Occipital lobe (tissue), 2 donors: ENCODE results near the gene FAM83C. TPM values are rescaled to one million over a fixed set of nuclear protein-coding genes. Genes with fewer than 3 reads are reported as not detected.
A peak's percentile ranks its signal among the peaks of the same experiment; 100 is the strongest.
"Not testable (repeated sequence)": the region's sequence is repeated elsewhere in the genome, so short reads cannot be mapped to it uniquely, and the experiment has no call there.

Experiments used
- DNase-seq: peaks from one replicate; lab custom pipeline; 2025; lab: John Stamatoyannopoulos, UW
- total RNA-seq: library from RNA; depleted of rRNA; stranded (reverse); fragments of >200 nt; gene quantifications from one replicate; pipeline ENCODE4 v1.2.3, GENCODE V29; 2014

FAM83C gene
- total RNA-seq, 1 donor from 2014 or later: not detected

DNA sequence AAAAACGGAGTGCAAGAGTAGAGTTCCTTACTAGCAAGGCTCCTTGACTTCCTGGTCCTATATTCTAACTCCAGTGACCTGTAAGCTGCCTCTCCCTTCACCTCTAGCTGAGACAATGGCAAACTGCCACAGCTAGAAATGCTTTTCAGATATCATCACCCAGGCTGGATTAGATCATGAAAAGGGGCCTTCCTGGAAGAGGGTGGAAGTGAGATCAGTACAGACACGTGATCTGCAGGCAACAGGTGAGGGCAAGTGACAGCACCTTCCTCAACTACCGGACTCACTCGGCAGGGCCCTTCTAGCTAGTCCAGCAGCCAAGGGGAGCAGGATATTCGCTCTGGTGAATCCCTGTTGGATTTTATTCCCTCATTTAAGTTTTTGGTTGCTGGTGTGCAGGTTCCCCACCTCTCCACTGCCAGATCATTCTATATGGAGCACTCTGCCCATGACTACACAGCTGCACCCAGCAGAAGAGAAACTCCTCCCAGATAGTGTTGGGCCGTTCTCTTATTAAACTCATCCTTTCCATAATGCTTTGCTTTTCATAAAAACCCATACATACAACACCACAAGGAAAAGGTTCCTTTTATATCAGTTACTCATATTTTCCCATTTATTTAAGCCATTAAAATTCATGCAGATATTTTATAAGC lies 26.4 kb upstream of the FAM83C start:
- no peak for DNase-seq

DNA sequence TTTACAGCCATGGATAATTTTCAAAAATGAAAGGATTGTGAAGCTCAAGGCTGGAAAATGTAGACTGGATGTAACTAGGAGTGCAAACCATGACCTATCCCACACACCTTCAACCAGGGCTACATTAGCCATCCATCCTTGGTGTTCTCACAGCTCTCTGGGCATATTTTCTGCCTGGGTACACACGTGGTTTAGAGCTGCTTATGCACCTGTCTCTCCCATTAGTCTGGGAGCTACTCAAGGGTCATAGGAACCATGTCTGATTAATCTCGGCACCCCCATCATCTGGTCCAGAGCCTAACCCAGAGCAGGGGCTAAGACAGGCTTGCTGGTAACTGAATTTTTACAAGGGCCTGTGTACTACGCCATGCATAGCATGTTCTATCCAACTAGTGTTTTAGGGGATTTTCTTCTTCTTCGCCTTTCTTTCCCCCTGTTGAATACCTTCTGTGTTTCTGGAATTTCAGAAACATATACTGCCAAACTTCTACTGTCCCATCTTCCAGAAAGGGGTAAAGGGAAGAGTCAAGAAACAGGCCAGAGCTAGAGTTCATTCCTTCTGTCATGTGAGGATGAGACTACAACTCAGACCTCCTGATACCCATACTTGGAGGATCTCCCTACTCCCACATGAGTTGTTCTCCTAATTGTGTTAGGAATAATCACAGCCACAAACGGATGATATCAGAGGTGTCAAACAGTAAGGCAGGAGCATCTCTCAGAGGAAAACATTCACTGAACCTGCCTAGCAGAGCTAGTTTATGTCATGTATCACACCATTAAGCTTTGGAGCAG lies 25.4 kb upstream of the FAM83C start:
- no peak for DNase-seq

DNA sequence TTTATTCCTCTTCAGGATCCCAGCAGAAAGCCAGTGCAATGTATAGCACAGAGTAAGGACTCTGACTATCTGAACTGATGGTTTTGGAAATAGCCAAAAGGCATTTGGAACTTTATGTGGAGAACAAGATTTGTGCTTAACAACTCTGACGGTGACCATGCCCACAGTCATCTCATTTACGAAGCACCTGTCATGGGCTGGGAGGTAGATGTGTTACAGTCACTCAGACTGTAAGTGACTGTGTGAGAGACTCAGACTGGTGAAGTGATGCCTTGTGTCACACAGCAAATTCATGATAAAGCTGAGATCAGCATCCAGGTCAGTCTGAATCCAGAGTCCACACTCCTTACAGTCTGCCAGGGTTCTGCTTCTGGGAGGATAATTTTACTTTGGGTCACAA lies 23.9 kb upstream of the FAM83C start:
- no peak for DNase-seq

DNA sequence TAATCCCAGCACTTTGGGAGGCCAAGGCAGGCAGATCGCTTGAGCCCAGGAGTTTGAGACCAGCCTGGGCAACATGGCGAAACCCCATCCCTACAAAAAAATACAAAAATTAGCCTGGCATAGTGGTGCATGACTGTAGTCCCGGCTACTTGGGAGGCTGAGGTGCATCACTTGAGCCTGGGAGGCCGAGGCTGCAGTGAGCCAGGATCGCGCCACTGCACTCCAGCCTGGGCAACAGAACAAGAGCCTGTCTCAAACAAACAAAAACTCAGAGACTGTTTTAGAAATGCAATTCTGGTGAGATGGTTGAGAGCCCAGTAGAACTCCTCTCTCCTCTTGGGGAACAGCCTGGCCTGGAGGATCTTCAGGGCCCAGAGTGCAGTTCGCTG lies 23.4 kb upstream of the FAM83C start:
- DNase-seq: not testable (repeated sequence)

DNA sequence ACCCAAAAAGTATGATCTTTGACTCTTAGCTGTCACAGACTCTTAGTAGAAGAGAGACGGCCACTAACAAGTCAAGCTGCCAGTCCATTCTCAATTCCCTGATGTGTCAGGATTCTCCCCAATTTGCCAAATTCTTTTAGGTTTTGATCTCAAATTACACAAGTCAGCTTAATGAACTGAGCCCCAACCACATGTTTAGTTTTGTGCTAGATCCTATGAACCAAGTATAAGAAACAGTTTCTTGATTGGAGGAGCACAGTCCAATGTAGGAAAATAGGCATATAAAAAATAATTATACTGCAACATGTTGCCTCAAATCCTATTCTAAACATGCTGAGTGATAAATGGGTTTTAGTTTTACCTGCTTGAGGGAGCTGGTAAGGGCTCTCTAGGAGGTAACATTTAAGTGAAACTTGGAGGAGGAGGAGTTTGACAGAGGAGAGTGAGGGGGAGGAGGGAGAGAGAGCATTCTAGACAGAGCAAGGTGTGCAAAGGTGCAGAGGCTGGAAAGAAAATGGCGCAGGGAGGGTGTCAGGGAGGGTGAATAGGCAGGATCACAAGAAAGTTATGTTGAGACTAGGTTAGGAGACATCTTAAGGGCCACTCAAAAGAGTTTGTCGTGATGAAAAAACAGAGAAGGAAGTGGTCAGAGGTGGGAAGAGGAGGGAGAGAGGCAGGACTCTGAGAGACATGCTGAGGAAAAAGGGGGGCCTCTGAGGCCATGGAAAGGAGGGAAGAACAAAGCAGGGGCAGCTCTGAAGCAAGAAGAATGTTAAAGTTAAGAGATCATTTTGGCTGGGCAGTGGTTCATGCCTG lies 22.8 kb upstream of the FAM83C start:
- DNase-seq: no peak

DNA sequence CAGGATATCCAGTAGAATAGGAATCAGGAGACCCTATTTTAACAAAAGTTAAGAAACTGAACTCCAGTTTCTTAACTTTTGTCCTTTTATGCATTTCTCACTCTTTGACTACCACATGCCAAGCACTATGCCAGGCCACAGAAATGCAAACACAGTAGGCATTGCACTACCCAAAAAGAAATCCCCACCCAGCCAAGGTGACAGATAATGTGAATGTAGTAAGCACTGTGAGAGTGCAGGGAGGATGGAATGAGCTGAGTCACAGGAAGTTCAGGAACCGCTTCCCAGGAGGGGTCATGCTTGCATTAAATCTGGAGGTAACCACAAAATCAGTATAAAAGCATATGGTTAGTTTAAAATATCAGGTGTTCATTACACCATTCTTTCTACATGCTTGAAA lies 20.1 kb upstream of the FAM83C start:
- DNase-seq: no peak

DNA sequence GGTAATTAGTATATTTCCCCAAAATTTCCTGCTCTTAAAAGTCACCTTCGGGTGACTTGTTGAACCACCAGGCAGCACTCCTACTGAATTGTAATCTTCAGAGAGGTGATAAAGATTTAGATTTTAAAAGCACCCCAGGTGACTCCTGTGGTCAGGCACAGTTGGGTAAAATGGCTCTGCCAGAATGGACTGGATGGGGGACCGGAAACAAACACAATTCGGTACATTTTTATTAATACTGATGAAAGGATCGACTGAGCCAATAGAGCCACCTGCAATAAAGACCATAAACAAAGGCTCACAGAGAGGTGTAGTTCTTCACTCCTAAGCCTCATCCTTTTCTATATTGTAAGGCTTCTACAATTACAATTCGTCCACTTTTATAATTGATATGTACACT lies 19.6 kb upstream of the FAM83C start:
- DNase-seq: no peak

DNA sequence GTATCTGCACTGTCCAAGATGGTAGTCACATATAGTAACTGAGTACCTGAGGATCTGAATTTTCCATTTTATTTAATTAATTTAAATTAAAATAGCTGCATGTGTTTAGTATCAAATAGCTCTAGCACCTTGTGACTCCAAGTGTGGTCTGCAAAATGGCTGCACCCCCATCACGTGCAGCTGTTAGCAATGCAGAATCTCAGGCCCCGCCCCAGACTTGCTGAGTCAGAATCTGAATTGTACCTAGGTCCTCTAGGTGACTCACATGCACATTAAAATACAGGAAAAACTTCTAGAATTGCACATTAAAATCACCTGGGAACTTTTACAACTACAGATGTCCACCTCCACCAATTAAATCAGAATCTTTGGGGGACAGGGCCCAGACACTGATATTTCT lies 19.2 kb upstream of the FAM83C start:
- DNase-seq: no peak

DNA sequence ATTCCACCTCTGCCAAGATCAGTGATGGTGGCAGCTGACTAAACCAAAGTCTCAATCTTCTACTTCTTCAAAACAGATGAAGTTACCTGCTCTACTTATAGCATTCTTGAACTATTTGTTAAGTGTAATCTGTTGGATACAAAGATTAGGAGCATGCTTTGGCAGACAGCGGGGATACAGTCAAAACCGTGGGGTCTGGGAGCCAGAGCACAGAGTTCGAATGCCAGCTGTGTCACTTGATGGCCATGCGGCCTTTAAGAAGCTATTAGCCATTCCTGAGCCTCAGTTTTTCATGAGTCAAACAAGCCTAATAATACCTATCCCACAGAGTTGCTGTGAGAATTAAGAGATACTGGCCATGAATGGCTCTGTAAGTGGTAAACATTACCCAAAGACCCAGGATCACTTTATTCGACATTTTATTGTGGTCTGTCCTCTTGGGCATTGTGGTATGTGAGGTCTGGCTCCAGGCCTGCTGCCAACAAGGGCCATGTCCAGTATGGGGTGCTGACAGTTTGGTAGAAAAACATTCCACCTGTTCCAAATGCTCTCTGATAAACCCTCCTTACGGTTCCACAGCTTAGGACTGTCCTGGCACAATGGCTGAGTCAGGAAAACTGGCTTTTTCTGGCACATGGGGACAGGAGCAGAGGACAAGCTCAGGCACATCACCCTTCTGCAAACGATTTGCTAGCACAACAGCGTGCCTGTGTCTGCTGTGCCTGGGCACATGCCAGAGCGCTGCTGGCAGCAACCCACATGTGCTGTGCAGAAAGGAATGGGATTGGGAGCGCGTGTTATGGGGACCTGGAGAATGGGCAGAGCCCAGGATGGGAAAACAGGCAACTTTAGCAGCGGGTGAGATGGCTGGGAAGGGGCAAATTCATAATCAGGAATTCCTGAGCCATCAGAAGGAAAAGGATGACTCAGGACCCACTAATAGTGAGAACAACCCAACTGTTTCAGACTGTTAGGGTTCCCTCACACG lies 15.7 kb upstream of the FAM83C start:
- peak; percentile 50 for DNase-seq

DNA sequence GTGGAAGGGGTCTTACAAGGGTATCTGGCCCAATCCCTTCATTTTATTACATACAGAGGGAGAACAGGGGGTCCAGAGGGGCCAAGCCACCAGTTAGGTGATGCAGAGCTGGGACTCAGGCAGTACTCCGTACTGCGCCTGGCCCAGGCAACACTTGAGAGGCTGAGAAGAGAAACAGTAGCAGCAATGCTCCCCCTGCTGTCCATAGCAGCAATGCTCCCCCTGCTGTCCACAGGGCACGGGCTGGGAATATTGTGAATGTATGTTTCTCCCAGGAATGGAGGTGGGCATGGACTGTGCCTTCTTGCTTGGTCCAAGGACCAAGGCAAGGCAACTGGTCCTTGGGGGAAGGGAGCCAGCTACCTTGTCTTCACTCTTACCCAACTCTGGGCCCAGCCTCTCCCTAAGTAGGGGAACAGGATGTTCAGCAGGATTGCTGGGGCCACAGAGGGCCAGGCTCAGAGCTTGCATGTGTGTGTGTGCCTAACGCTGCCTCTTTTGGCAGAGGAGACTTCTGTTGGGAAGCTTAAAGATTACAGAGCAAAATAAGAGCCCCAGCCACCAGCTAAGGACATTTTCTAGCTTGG lies 14.8 kb upstream of the FAM83C start:
- peak; percentile 54 for DNase-seq

DNA sequence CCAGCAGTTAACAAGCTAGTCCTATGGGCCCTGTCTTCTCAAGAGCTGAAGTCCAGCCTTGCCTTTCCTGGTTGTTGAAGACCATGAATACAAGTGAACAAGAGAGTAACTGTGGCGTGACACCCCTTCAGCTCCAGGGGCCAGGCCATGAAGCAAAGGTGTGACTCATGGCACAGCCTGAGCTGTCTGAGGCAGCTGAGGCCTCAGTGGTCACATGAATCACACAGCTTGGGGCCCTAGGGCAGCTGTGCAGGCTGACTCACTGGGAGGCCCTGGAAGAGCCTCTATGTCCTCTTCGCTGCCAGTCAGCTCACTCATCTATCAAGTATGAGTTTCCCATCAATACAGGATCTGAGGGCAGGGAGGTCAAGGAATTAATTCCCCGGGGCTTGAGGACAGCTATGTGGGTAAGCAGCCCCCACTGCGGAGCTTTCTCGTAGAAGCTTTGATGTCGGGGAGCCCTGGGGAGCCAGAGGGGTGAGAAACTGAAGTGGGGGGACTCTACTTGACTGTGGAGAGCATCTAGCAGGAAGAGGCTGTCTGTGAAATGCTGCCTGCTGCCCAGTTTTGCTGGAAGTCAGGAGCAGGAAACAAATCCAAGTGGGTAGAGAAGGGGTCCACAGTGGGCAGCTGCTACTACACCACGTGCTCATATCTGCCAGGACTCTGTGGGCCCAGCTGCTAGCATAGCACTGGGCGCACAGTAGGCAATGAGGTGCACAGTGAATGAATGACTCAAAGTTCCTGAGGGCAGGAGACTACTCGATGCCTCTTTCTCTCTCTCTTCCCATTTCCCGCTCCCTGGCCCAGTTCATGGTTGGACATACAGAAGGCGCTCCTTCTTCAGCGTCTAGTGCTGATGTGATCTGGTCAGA lies 13.7 kb upstream of the FAM83C start:
- DNase-seq: peak; percentile 29

DNA sequence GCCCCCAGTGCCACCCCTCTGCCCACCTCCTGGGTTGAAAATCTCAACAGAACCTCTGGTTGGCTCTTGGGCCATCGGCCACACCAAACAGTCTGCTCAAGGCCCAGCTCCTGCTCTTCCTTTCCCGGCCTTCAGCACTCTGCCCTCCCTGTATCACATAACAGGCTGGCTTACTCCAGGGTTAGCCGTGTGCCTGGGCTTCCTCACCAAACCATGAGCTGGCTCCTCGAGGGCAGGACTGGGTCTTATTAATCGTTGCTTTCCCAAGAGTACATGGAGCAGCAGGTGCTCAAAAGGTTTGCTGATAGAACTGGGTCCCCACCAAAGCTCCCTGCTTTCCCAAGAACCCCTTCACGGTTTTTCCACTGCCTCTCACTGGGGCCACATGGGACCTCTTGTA lies 12.7 kb upstream of the FAM83C start:
- no peak for DNase-seq

DNA sequence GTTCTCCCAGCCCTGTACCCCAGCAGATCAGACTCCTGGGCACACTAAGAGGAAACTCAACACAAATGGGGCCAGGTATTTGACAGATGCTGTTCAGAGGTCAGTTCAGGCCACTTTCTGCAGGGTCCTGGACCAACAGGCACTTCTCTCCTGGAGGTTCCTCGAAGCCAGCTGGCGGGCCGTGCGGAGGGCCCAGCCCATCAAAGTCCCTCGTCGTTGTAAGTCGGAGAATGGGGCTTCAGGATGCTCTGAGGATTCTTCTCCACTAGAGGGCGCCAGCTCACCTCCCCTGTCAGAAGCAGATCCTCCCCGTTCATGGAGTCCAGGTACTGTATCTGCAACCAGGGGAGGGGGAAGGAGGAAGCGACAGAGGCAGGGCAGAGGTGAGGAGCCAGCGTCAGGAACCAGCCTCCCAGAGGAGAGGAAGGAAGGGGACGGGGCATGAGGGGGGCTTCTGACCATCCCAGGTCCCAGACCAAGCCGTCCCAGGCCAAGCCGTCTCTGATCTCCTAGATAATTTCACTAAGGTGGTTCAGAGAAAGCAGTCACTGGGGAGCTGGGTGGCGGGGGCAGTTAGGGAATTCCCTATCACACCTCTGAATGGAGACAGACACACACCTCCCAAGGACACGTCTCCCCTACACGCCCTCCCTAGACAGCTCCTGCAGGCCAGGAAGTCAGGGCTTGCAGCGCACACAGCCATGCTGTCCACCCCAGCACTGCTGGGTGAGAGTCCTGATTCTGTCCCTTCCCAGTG lies 11.7 kb upstream of the FAM83C start:
- peak; percentile 60 for DNase-seq

DNA sequence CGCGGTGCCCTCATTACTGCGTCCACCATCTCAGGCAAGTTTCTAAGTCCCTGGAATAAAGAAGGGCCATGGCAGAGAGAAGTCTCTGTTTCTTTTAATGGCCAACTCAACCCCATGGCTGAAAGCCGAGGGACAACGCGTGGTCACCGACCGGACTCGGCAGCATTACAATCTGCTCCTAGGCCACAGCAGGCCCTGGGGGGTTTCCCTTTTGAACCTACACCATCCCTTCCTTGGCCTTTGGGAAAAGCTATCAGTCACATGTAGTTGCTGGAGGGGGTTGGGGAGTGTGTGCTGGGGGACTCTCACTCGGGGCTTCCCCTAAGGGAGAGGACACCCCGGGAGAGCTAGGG lies 11.1 kb upstream of the FAM83C start:
- no peak for DNase-seq

DNA sequence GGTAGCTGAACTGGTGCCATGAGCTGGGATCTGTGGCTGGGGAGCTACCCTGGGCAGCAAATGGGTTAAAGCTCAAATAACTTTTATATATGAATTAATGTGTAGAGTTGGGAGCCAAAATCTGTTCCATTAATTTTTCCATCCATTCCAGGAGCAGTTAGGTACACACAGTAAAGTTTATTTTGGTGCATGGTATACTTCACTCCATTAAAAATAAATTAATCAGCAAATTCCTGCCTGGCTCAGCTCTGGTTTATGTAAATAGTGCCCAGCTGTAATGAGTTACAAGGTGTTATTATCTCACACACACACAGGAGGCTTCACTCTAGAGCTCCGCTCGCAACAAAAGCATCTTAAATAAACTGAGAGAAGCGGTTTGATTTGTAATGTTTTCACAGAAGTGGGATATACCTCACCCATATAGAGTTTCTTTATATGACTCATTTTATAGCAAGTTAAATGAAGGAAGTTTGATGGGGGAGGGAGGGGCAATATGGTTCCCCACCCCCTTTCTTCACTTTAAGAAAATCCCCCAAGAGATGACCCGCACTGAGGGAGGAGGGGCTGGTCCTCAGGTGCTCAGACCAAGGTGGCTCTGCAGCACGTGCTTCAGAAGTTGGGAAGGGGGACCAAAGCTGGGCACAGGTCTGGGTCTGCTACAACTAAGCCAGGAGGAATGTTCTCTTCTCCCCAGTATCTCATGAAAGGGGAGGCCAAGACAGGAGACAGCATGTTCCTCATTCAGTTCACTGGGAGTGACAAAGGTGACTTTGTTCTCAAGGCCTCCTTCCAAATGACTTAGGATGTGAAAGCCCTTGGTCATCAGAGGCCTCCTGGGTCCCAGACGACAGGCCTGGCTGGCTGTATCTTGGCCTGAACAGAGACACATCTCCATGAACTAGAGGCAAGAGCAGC lies 10.5 kb upstream of the FAM83C start:
- no peak for DNase-seq

DNA sequence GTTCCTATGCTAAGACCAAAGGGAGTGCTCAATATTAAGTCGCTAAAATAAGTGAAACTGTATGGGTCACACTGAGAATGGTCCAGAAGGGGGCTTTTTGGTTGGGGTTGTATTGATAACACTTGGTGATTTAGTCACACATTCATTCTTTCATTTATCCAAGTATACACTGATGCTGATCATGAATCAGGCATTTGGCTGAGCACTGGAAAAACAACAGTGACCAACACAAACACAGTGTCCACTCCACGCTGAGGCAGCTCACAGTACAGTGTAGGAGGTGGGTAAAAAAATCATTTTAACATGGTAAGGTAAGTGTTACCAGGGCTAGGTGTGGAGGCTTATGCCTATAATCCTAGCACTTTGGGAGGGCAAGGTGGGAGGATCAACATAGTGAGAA lies 9.2 kb upstream of the FAM83C start:
- DNase-seq: no peak

DNA sequence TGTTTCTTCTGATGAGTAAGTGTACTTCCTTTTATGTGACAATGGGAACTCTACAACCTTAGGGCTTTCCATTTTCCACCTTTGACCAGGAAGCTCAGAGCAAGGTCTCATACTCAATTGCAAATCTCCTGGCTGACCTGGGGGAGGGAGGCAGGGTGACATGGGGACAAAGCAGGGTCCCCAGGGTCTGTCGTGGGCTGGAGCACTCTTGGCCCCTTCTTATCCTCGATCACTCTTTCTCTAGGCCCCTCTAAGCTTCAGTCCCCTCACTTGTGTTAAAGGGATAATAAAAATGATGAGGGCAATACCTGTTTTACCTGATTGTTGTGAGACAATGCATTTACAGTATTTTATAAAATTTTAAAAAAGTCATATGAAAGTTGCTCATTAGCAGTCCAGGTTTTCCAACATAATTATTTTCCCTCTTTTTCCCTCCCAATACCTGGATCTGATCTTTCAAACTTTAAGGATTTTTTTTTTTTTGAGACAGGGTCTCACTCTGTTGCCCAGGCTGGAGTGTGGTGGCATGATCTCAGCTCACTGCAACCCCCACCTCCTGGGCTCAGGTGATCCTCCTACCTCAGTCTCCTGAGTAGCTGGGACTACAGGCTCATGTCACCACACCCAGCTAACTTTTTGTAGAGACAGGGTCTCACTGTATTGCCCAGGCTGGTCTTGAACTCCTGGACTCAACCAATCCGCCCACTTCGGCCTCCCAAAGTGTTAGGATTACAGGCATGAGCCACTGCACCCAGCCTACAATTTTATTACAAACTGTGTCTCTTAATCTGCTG lies 8.4 kb upstream of the FAM83C start:
- DNase-seq: no peak
